CD4-positive, alpha-beta T cell treated with Interferon alpha-2 for 1 hour (primary cell): Measurements from ENCODE around the gene NUP210.

ENCODE experiments used
- DNase-seq, 2 donors: peaks; one replicate each; pipeline ENCODE4 v3.0.0-alpha.2; 2020 to 2022

Gene NUP210

GRCh38 chr3:13317596-13318320 lies 102.4 kb downstream of the NUP210 start:
- no peak for DNase-seq

- DNase-seq: no peak
Measured at GRCh38 chr3:13316603-13317002, 103.5 kb downstream of the NUP210 start.

GRCh38 chr3:13314877-13315276 lies 105.2 kb downstream of the NUP210 start:
- no peak for DNase-seq

- DNase-seq: no peak
Measured at GRCh38 chr3:13313813-13314212, 106.3 kb downstream of the NUP210 start.

- no peak for DNase-seq
Measured at GRCh38 chr3:13309004-13309403, 111.1 kb downstream of the NUP210 start.

- peak in 1 of 2 donors; percentile 33 for DNase-seq
Measured at GRCh38 chr3:13308380-13308801, 111.7 kb downstream of the NUP210 start.

GRCh38 chr3:13307041-13307440 lies 113.1 kb downstream of the NUP210 start:
- no peak for DNase-seq

- DNase-seq: no peak
Measured at GRCh38 chr3:13305623-13306022, 114.5 kb downstream of the NUP210 start.

- DNase-seq: no peak
Measured at GRCh38 chr3:13303410-13303809, 116.7 kb downstream of the NUP210 start.

GRCh38 chr3:13301286-13301987 lies 118.7 kb downstream of the NUP210 start:
- peak in 1 of 2 donors; percentile 22 for DNase-seq

GRCh38 chr3:13300546-13301285 lies 119.4 kb downstream of the NUP210 start:
- DNase-seq: no peak

- no peak for DNase-seq
Measured at GRCh38 chr3:13299531-13300155, 120.5 kb downstream of the NUP210 start.

- DNase-seq: no peak
Measured at GRCh38 chr3:13296662-13297061, 123.5 kb downstream of the NUP210 start.

- no peak for DNase-seq
Measured at GRCh38 chr3:13294442-13295351, 125.4 kb downstream of the NUP210 start.

- DNase-seq: no peak
Measured at GRCh38 chr3:13292375-13292774, 127.7 kb downstream of the NUP210 start.

GRCh38 chr3:13290941-13291340 lies 129.2 kb downstream of the NUP210 start:
- DNase-seq: no peak

- no peak for DNase-seq
Measured at GRCh38 chr3:13289771-13290285, 130.3 kb downstream of the NUP210 start.

- DNase-seq: no peak
Measured at GRCh38 chr3:13288732-13289718, 131.1 kb downstream of the NUP210 start.

GRCh38 chr3:13287833-13288232 lies 132.3 kb downstream of the NUP210 start:
- DNase-seq: no peak

- DNase-seq: no peak
Measured at GRCh38 chr3:13286873-13287272, 133.2 kb downstream of the NUP210 start.
